GM12892 (cell line): ENCODE measurements around the gene BIVM. TPM values are rescaled to one million over a fixed set of nuclear protein-coding genes. Genes with fewer than 3 reads are reported as not detected.

Experiments used
- DNase-seq: peaks from one replicate; pipeline ENCODE4 v3.0.0; 2011; ENCODE audit not compliant: insufficient read length
- FAIRE-seq: peaks from 2 replicates; lab custom pipeline; 2011; peaks lifted over from hg19 to GRCh38; lab: Jason Lieb, UNC
- POLR2A ChIP-seq: IDR thresholded peaks from 2 replicates; pipeline ENCODE4 v1.6.1; 2011; ENCODE audit warnings: low read depth, low read length, control low read depth
- POLR2AphosphoS5 ChIP-seq: IDR thresholded peaks from 2 replicates; pipeline ENCODE4 v1.6.1; 2011; ENCODE audit warnings: low read depth, low read length, control low read depth
- TAF1 ChIP-seq: IDR thresholded peaks from 2 replicates; pipeline ENCODE4 v1.6.1; 2011; ENCODE audit warnings: low read depth, mild to moderate bottlenecking, control low read depth, low read length, borderline replicate concordance
- polyA plus RNA-seq: library from polyadenylated mRNA; unstranded; fragments of >200 nt; gene quantifications from one replicate; pipeline ENCODE4 v1.2.1, GENCODE V29; 2012; ENCODE audit warnings: missing spikeins, inconsistent platforms; ENCODE audit not compliant: missing spikeins

BIVM gene, protein sequence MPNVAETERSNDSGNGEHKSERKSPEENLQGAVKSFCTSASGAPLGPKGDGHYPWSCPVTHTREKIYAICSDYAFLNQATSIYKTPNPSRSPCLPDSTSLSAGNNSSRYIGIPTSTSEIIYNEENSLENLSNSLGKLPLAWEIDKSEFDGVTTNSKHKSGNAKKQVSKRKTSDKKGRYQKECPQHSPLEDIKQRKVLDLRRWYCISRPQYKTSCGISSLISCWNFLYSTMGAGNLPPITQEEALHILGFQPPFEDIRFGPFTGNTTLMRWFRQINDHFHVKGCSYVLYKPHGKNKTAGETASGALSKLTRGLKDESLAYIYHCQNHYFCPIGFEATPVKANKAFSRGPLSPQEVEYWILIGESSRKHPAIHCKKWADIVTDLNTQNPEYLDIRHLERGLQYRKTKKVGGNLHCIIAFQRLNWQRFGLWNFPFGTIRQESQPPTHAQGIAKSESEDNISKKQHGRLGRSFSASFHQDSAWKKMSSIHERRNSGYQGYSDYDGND
- polyA plus RNA-seq, result 17.8 TPM

DNA sequence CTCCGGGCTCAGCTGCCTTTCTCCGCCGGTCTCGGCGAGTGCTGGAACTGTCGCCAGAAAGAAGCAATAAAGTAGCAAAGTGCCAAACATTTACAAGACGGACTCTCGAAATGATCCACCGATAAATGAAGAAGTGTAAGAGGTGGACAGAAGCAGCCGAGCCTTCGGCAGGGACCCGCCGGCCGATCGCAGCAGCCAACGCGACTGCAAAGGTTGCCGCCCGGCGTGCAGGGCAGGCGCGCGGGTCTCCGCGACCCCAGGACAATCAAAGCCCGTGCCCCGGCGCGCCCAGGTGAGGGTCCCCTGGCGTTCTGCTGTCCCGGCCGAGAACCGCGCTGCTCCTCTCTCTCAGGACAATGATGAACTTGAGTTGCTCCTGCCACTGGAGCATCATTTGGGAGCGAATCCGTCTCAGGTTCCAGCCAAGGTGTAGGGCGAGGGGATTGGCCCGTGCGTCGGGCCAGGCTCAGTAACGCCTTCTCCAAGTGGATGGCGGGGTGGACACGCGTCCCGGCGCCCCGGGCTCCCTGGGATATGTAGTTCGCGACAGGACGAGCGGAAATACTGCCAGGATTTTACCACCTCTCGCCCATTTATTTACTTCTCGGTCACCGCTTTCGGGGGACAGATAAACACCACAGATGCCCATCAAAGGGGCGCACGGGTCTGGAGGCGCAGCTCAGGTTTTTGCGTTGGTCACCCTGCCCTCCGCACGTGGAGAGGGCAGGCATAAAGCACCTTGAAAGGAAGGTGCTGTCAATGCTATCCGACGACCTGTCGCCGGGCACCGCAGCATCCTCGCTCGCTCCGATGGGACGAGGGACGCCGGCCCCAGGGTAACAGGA is at the start of gene BIVM, which contains the start of gene POGLUT2:
Gene BIVM, plus strand, starts transcription at position 539 of the 845 bp plus-strand sequence. CDS start 8,149 bp downstream, outside the sequence.
Gene POGLUT2, minus strand, starts transcription at position 396 of the 845 bp plus-strand sequence. Its CDS starts 306 bp downstream, at position 90.
- TF ChIP-seq POLR2AphosphoS5, result peak; percentile 49; the same call in 1 of the 2 replicates
- no peak for TF ChIP-seq TAF1
- TF ChIP-seq POLR2A, result peak; percentile 53; the same call in 1 of the 2 replicates
- DNase-seq (peak; percentile 85), FAIRE-seq (peak; percentile 99)

GRCh38 chr13:102751886-102752285 is 47.0 kb upstream of the BIVM start:
- FAIRE-seq (no peak), DNase-seq (no peak)
- TF ChIP-seq POLR2A, result no peak
- TF ChIP-seq POLR2AphosphoS5, result no peak
- no peak for TF ChIP-seq TAF1

DNA sequence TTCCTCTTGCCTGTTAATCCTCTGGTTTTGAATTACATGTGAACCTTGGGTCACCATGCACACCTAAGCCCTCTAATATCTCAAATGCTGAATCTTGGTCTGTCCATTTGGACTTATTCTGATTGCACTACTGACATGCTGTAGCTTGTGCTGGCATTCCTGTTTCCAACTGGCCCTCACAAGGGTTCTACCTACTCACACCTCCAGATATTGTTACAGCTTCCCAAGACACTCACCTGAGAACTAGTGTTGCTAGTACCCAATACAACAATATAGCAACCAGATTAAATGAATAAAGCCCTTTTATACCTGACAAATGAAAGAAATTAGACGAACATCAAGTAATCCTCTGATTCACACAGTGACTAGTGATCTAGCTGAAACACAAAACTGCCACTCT is 41.9 kb upstream of the BIVM start:
- DNase-seq (no peak), FAIRE-seq (no peak)
- TF ChIP-seq POLR2A (no peak), TAF1 (no peak), POLR2AphosphoS5 (no peak)

DNA sequence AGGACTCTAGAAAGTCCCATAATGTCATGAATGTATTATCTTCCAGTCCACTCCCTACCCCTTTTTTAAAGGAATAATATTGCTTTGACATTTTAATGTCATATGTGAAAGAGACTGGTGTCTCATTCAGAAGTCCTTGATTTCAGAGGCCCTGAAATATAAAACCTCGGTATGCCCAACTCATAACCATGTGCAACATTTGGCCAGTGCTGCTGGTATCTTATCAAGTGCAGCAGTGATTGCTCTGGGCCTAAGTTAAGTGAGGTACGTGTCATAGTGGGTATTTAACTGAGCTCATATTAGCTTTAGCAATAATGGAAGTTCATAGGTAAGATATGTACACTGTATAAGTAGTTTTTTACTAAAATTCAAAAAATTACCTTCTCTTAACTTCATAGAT is 40.1 kb upstream of the BIVM start:
- DNase-seq (no peak), FAIRE-seq (no peak)
- no peak for TF ChIP-seq TAF1
- TF ChIP-seq POLR2AphosphoS5, result no peak
- no peak for TF ChIP-seq POLR2A

DNA sequence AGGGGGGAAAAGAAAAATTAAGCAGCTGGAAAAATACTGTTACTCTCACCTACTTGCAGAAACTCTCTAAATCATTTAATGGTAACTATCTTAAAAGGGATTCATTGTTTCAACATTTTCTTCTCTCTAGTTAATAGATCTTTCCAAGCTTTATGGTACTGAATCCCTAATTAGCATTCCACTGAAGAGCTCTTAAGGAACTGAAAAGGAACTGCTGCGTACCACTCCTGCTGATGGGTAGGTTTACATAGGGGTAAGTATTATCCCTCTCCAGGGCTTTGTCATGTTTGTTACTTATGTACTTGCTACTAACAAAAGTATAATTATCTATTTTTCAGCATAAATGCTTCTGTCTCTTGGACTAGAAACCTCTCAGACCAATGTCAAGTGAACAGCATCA is 37.8 kb upstream of the BIVM start:
- DNase-seq (no peak), FAIRE-seq (no peak)
- TF ChIP-seq POLR2AphosphoS5, result no peak
- no peak for TF ChIP-seq POLR2A
- TF ChIP-seq TAF1, result no peak

- TF ChIP-seq POLR2AphosphoS5 (no peak), POLR2A (no peak), TAF1 (no peak)
- no peak for FAIRE-seq
Measured at GRCh38 chr13:102763741-102764140, 35.2 kb upstream of the BIVM start.

DNA sequence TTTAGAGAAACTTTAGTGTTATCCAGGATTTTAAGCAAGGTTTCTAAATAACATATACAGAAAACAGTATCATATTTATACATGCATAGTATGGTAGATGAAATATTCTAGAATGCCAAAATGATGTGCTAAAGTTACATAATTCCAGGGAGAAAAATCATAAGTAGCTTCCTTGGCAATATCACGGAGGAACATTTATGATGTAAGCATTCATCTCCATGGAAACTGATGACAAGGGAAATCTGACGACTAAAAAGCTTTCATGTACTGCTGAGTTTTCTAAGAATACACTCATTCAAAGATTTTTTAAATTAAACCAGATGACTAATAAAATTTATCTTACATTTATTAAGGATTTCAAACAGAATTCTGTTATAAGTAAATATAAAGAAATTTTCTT is 30.0 kb upstream of the BIVM start:
- DNase-seq (no peak), FAIRE-seq (no peak)
- TF ChIP-seq POLR2A (no peak), TAF1 (no peak), POLR2AphosphoS5 (no peak)

More at GRCh38 chr13:102763741-102764140, 35.2 kb upstream of the BIVM start:
- DNase-seq, result no peak

GRCh38 chr13:102769679-102770078 is 29.2 kb upstream of the BIVM start:
- no peak for DNase-seq
- no peak for FAIRE-seq
- no peak for TF ChIP-seq POLR2A
- no peak for TF ChIP-seq TAF1
- no peak for TF ChIP-seq POLR2AphosphoS5

DNA sequence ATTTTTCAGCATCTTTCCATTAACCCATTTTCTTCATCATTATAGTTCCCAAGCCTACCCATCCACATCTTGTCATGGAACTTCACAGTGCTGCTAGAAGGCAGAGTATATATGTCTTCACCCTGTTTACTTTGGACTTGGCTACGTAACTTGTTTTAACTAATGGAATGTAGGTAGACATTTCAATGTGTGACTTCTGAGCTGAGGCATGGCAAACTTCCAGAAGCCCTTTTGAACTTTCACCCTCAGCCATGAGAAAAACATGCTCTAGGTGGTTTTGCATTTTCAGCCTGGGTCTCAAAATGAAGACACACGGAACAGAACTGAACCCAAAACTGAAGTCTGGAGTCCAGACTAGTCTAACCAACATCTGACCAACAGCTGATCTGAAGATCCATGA is 28.5 kb upstream of the BIVM start:
- DNase-seq (no peak), FAIRE-seq (peak; percentile 36)
- no peak for TF ChIP-seq TAF1
- no peak for TF ChIP-seq POLR2AphosphoS5
- TF ChIP-seq POLR2A, result no peak

DNA sequence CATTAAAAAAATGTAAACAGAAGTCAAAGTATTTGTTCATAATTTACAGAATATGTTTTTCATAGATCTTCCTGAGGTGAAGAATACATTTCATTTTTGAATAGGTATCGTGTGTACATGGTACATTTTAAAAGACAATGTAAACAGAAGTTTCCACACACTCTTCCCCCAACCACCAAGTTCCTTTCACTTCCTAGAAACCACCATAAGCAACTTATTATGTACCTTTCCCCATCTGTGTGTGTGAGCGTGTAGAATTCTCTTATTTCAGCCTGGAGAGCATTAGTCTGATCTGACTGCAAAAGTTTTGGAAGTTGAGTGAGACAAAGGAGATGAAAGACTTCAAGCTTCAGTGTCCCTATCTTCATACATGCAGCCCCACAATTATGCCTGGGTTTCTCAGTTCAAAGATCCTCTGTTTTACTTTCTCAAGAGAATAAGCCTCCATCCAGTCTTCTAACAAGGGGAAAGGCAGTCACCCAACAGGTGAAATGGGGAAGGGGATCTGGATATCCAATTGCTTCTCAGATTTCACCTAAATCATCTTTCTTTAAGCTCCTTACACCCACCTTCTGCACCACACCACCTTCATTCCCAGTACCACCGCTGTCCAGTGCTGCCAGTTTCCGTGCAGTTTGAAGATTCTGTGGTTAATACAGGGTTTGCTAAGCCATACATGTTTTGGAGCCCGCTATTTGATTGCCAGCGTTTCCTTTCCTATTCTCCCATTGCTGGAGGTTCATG is 27.4 kb upstream of the BIVM start:
- FAIRE-seq (peak; percentile 30), DNase-seq (no peak)
- TF ChIP-seq TAF1 (no peak), POLR2A (no peak), POLR2AphosphoS5 (no peak)
